ENCODE results near the gene COL15A1.

DNA sequence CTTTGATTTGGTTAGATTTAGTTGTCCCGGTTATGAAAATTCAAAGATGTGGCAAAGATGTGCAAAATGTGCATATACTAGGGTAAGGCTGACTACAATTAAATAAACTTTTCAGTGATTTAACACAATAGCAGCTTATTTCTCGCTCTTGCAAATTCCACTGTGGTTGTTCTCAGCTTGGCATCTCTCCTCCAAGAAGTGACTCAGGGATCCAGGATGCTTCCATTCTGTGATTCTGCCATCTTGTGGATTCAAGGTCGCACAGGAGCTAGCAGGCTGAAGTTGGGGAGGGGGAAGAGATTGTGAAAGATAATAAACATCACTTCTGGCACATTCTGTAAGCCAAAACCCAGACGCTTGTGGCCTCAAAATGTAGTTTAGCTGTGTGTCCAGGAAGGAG, 101.1 kb downstream of the COL15A1 start:
- no peak for TF ChIP-seq JUN (CRISPR knock-in tag; IDR thresholded peaks at IDR 0.05)
- TF ChIP-seq, protein P1, sequence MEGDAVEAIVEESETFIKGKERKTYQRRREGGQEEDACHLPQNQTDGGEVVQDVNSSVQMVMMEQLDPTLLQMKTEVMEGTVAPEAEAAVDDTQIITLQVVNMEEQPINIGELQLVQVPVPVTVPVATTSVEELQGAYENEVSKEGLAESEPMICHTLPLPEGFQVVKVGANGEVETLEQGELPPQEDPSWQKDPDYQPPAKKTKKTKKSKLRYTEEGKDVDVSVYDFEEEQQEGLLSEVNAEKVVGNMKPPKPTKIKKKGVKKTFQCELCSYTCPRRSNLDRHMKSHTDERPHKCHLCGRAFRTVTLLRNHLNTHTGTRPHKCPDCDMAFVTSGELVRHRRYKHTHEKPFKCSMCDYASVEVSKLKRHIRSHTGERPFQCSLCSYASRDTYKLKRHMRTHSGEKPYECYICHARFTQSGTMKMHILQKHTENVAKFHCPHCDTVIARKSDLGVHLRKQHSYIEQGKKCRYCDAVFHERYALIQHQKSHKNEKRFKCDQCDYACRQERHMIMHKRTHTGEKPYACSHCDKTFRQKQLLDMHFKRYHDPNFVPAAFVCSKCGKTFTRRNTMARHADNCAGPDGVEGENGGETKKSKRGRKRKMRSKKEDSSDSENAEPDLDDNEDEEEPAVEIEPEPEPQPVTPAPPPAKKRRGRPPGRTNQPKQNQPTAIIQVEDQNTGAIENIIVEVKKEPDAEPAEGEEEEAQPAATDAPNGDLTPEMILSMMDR (IDR thresholded peaks at IDR 0.05), result no peak
- TF ChIP-seq, protein P2, sequence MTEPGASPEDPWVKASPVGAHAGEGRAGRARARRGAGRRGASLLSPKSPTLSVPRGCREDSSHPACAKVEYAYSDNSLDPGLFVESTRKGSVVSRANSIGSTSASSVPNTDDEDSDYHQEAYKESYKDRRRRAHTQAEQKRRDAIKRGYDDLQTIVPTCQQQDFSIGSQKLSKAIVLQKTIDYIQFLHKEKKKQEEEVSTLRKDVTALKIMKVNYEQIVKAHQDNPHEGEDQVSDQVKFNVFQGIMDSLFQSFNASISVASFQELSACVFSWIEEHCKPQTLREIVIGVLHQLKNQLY (CRISPR knock-in tag; IDR thresholded peaks at IDR 0.05), result no peak
- no peak for TF ChIP-seq NFE2L1 (CRISPR knock-in tag; IDR thresholded peaks at IDR 0.05)
- TF ChIP-seq NR2C2 (CRISPR knock-in tag; IDR thresholded peaks at IDR 0.05), result no peak
- TF ChIP-seq, protein P3, sequence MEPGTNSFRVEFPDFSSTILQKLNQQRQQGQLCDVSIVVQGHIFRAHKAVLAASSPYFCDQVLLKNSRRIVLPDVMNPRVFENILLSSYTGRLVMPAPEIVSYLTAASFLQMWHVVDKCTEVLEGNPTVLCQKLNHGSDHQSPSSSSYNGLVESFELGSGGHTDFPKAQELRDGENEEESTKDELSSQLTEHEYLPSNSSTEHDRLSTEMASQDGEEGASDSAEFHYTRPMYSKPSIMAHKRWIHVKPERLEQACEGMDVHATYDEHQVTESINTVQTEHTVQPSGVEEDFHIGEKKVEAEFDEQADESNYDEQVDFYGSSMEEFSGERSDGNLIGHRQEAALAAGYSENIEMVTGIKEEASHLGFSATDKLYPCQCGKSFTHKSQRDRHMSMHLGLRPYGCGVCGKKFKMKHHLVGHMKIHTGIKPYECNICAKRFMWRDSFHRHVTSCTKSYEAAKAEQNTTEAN (CRISPR knock-in tag; IDR thresholded peaks at IDR 0.05), result no peak
- TF ChIP-seq, protein P4, sequence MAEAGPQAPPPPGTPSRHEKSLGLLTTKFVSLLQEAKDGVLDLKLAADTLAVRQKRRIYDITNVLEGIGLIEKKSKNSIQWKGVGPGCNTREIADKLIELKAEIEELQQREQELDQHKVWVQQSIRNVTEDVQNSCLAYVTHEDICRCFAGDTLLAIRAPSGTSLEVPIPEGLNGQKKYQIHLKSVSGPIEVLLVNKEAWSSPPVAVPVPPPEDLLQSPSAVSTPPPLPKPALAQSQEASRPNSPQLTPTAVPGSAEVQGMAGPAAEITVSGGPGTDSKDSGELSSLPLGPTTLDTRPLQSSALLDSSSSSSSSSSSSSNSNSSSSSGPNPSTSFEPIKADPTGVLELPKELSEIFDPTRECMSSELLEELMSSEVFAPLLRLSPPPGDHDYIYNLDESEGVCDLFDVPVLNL (CRISPR knock-in tag; IDR thresholded peaks at IDR 0.05; ENCODE audit: borderline replicate concordance, low read depth), result no peak
- TF ChIP-seq, protein P5, sequence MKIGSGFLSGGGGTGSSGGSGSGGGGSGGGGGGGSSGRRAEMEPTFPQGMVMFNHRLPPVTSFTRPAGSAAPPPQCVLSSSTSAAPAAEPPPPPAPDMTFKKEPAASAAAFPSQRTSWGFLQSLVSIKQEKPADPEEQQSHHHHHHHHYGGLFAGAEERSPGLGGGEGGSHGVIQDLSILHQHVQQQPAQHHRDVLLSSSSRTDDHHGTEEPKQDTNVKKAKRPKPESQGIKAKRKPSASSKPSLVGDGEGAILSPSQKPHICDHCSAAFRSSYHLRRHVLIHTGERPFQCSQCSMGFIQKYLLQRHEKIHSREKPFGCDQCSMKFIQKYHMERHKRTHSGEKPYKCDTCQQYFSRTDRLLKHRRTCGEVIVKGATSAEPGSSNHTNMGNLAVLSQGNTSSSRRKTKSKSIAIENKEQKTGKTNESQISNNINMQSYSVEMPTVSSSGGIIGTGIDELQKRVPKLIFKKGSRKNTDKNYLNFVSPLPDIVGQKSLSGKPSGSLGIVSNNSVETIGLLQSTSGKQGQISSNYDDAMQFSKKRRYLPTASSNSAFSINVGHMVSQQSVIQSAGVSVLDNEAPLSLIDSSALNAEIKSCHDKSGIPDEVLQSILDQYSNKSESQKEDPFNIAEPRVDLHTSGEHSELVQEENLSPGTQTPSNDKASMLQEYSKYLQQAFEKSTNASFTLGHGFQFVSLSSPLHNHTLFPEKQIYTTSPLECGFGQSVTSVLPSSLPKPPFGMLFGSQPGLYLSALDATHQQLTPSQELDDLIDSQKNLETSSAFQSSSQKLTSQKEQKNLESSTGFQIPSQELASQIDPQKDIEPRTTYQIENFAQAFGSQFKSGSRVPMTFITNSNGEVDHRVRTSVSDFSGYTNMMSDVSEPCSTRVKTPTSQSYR (CRISPR knock-in tag; IDR thresholded peaks at IDR 0.05), result no peak
- TF ChIP-seq, protein P6, sequence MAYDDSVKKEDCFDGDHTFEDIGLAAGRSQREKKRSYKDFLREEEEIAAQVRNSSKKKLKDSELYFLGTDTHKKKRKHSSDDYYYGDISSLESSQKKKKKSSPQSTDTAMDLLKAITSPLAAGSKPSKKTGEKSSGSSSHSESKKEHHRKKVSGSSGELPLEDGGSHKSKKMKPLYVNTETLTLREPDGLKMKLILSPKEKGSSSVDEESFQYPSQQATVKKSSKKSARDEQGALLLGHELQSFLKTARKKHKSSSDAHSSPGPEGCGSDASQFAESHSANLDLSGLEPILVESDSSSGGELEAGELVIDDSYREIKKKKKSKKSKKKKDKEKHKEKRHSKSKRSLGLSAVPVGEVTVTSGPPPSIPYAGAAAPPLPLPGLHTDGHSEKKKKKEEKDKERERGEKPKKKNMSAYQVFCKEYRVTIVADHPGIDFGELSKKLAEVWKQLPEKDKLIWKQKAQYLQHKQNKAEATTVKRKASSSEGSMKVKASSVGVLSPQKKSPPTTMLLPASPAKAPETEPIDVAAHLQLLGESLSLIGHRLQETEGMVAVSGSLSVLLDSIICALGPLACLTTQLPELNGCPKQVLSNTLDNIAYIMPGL (CRISPR knock-in tag; IDR thresholded peaks at IDR 0.05), result no peak
- TF ChIP-seq KAT7 (CRISPR knock-in tag; IDR thresholded peaks at IDR 0.05; ENCODE audit: borderline replicate concordance), result no peak
- TF ChIP-seq, protein P7, sequence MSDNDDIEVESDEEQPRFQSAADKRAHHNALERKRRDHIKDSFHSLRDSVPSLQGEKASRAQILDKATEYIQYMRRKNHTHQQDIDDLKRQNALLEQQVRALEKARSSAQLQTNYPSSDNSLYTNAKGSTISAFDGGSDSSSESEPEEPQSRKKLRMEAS (CRISPR knock-in tag; IDR thresholded peaks at IDR 0.05), result no peak
- TF ChIP-seq, protein P8, sequence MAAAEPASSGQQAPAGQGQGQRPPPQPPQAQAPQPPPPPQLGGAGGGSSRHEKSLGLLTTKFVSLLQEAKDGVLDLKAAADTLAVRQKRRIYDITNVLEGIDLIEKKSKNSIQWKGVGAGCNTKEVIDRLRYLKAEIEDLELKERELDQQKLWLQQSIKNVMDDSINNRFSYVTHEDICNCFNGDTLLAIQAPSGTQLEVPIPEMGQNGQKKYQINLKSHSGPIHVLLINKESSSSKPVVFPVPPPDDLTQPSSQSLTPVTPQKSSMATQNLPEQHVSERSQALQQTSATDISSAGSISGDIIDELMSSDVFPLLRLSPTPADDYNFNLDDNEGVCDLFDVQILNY (CRISPR knock-in tag; IDR thresholded peaks at IDR 0.05), result no peak
- no peak for TF ChIP-seq ZNF317 (CRISPR knock-in tag; IDR thresholded peaks at IDR 0.05; ENCODE audit: borderline replicate concordance, low read depth)

Measured in WTC11 (cell line).